Stimulated activated CD4-positive, alpha-beta T cell treated with anti-CD3 and anti-CD28 coated beads, TNF-alpha, amount 100 ng/mL, for 48 hours (primary cell): ENCODE measurements around the gene LCK.

ENCODE experiments used
- DNase-seq, 3 donors: peaks; one replicate each; pipeline ENCODE4 v3.0.0-alpha.2; 2020; ENCODE audit warnings: low read depth in 3 of 3

LCK gene

GRCh38 chr1:32318127-32318869 lies 67.2 kb downstream of the LCK start:
- no peak for DNase-seq

GRCh38 chr1:32321712-32322291 lies 70.7 kb downstream of the LCK start:
- no peak for DNase-seq

GRCh38 chr1:32327204-32327603 lies 76.1 kb downstream of the LCK start:
- no peak for DNase-seq

GRCh38 chr1:32329931-32330466 lies 78.9 kb downstream of the LCK start:
- no peak for DNase-seq

GRCh38 chr1:32330558-32331151 lies 79.6 kb downstream of the LCK start:
- DNase-seq: no peak

- DNase-seq: no peak
Observed at GRCh38 chr1:32331549-32331948, 80.5 kb downstream of the LCK start.

GRCh38 chr1:32332290-32333079 lies 81.4 kb downstream of the LCK start:
- no peak for DNase-seq

- no peak for DNase-seq
Observed at GRCh38 chr1:32333251-32333963, 82.3 kb downstream of the LCK start.

GRCh38 chr1:32334274-32334861 lies 83.3 kb downstream of the LCK start:
- no peak for DNase-seq

GRCh38 chr1:32334864-32335534 lies 83.9 kb downstream of the LCK start:
- DNase-seq: peak in 2 of 3 donors; percentile 32 to 43

- no peak for DNase-seq
Observed at GRCh38 chr1:32335535-32335789, 84.4 kb downstream of the LCK start.
